HEK293T (cell line): ENCODE data around the gene ARMC7.

Experiments used
- ARNT ChIP-seq: fragments of 450-650 bp; IDR thresholded peaks from 2 replicates; pipeline ENCODE4 v1.6.1; 2017; ENCODE audit warnings: mild to moderate bottlenecking
- BHLHE40 ChIP-seq: fragments of 450-650 bp; IDR thresholded peaks from 2 replicates; pipeline ENCODE4 v1.6.1; 2016; ENCODE audit warnings: mild to moderate bottlenecking, moderate library complexity, borderline replicate concordance
- FOXK2 ChIP-seq: fragments of 450-650 bp; IDR thresholded peaks from 2 replicates; pipeline ENCODE4 v1.6.1; 2016; ENCODE audit warnings: mild to moderate bottlenecking
- FOXM1 ChIP-seq: fragments of 450-650 bp; IDR thresholded peaks from 2 replicates; pipeline ENCODE4 v1.6.1; 2017; ENCODE audit warnings: mild to moderate bottlenecking, borderline replicate concordance
- HDGF ChIP-seq: fragments of 450-650 bp; IDR thresholded peaks from 2 replicates; pipeline ENCODE4 v1.6.1; 2017; ENCODE audit warnings: antibody characterized with exemption, borderline replicate concordance
- L3MBTL2 ChIP-seq: fragments of 450-650 bp; conservative IDR thresholded peaks from 2 replicates; pipeline ENCODE4 v1.6.1; 2016; ENCODE audit warnings: mild to moderate bottlenecking
- LEF1 ChIP-seq: fragments of 450-650 bp; IDR thresholded peaks from 2 replicates; pipeline ENCODE4 v1.6.1; 2017; ENCODE audit warnings: mild to moderate bottlenecking, borderline replicate concordance
- NFRKB ChIP-seq: fragments of 450-650 bp; IDR thresholded peaks from 2 replicates; pipeline ENCODE4 v1.6.1; 2016; ENCODE audit warnings: mild to moderate bottlenecking, moderate library complexity
- SP1 ChIP-seq: fragments of 450-650 bp; IDR thresholded peaks from 2 replicates; pipeline ENCODE4 v1.6.1; 2017
- SUZ12 ChIP-seq: fragments of 450-650 bp; IDR thresholded peaks from 2 replicates; pipeline ENCODE4 v1.6.1; 2016; ENCODE audit warnings: mild to moderate bottlenecking
- TARDBP ChIP-seq: fragments of 450-650 bp; IDR thresholded peaks from 2 replicates; pipeline ENCODE4 v1.6.1; 2016
- ZNF384 ChIP-seq: fragments of 450-650 bp; IDR thresholded peaks from 2 replicates; pipeline ENCODE4 v1.6.1; 2016
- TF ChIP-seq, protein P1 (sequence below): fragments of 450-650 bp; IDR thresholded peaks from 2 replicates; pipeline ENCODE4 v1.6.1; 2016

DNA sequence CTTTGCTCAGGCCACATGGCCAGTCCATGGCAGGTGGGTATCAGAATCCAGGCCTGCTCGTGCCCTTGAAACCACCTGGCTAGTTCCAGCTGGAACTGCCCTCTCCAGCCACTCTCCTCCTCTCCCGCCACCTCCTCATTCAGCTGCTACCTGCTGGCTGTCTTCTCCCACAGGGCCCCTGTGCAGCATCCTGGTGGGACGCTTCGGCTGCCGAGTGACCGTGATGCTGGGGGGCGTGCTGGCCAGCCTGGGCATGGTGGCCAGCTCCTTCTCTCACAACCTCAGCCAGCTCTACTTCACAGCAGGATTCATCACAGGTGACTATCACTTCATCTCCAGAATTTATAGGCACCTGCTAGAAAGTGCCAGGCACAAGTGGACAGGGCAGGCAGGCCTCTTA is 11.9 kb upstream of the ARMC7 start:
- TF ChIP-seq SP1 (no peak), BHLHE40 (no peak), NFRKB (no peak), SUZ12 (no peak), FOXK2 (no peak), TARDBP (no peak), FOXM1 (no peak), LEF1 (no peak), L3MBTL2 (no peak), ARNT (no peak), HDGF (no peak), ZNF384 (no peak)
- TF ChIP-seq, protein P1, sequence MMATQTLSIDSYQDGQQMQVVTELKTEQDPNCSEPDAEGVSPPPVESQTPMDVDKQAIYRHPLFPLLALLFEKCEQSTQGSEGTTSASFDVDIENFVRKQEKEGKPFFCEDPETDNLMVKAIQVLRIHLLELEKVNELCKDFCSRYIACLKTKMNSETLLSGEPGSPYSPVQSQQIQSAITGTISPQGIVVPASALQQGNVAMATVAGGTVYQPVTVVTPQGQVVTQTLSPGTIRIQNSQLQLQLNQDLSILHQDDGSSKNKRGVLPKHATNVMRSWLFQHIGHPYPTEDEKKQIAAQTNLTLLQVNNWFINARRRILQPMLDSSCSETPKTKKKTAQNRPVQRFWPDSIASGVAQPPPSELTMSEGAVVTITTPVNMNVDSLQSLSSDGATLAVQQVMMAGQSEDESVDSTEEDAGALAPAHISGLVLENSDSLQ = no peak
